Bronchial epithelial cell (primary cell): ENCODE measurements around the gene ZNF335. TPM values are rescaled to one million over a fixed set of nuclear protein-coding genes. Genes with fewer than 3 reads are reported as not detected.

Source experiments
- DNase-seq: peaks from one replicate; pipeline ENCODE4 v3.0.0-alpha.2; 2010; ENCODE audit warnings: low read depth
- FAIRE-seq: peaks from 2 replicates; lab custom pipeline; 2011; peaks lifted over from hg19 to GRCh38; lab: Jason Lieb, UNC
- H3K27me3 ChIP-seq: 2 replicates; pipeline ENCODE4 v1.5.1; 2011; ENCODE audit warnings: low read length; ENCODE audit not compliant: control insufficient read depth, insufficient read depth
- H3K36me3 ChIP-seq: 2 replicates; pipeline ENCODE4 v1.5.1; 2011; ENCODE audit warnings: low read length; ENCODE audit not compliant: control insufficient read depth, insufficient read depth
- H3K4me3 ChIP-seq: 2 replicates; pipeline ENCODE4 v1.5.1; 2011; ENCODE audit warnings: mild to moderate bottlenecking, low read depth, low read length, control low read depth
- total RNA-seq: library from RNA; depleted of rRNA; stranded (reverse); fragments of >200 nt; gene quantifications from 2 replicates; pipeline ENCODE4 v1.2.1, GENCODE V29; 2014
- TF ChIP-seq, protein P1 (sequence below): IDR thresholded peaks from 2 replicates; pipeline ENCODE4 v1.5.1; 2011; ENCODE audit warnings: mild to moderate bottlenecking, moderate library complexity, low read length, control low read depth, inconsistent platforms; ENCODE audit not compliant: insufficient read depth, severe bottlenecking

The ZNF335 gene, protein sequence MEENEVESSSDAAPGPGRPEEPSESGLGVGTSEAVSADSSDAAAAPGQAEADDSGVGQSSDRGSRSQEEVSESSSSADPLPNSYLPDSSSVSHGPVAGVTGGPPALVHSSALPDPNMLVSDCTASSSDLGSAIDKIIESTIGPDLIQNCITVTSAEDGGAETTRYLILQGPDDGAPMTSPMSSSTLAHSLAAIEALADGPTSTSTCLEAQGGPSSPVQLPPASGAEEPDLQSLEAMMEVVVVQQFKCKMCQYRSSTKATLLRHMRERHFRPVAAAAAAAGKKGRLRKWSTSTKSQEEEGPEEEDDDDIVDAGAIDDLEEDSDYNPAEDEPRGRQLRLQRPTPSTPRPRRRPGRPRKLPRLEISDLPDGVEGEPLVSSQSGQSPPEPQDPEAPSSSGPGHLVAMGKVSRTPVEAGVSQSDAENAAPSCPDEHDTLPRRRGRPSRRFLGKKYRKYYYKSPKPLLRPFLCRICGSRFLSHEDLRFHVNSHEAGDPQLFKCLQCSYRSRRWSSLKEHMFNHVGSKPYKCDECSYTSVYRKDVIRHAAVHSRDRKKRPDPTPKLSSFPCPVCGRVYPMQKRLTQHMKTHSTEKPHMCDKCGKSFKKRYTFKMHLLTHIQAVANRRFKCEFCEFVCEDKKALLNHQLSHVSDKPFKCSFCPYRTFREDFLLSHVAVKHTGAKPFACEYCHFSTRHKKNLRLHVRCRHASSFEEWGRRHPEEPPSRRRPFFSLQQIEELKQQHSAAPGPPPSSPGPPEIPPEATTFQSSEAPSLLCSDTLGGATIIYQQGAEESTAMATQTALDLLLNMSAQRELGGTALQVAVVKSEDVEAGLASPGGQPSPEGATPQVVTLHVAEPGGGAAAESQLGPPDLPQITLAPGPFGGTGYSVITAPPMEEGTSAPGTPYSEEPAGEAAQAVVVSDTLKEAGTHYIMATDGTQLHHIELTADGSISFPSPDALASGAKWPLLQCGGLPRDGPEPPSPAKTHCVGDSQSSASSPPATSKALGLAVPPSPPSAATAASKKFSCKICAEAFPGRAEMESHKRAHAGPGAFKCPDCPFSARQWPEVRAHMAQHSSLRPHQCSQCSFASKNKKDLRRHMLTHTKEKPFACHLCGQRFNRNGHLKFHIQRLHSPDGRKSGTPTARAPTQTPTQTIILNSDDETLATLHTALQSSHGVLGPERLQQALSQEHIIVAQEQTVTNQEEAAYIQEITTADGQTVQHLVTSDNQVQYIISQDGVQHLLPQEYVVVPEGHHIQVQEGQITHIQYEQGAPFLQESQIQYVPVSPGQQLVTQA (N-terminal part only)
- total RNA-seq: 10.3 and 11.8 TPM in 2 replicates

DNA sequence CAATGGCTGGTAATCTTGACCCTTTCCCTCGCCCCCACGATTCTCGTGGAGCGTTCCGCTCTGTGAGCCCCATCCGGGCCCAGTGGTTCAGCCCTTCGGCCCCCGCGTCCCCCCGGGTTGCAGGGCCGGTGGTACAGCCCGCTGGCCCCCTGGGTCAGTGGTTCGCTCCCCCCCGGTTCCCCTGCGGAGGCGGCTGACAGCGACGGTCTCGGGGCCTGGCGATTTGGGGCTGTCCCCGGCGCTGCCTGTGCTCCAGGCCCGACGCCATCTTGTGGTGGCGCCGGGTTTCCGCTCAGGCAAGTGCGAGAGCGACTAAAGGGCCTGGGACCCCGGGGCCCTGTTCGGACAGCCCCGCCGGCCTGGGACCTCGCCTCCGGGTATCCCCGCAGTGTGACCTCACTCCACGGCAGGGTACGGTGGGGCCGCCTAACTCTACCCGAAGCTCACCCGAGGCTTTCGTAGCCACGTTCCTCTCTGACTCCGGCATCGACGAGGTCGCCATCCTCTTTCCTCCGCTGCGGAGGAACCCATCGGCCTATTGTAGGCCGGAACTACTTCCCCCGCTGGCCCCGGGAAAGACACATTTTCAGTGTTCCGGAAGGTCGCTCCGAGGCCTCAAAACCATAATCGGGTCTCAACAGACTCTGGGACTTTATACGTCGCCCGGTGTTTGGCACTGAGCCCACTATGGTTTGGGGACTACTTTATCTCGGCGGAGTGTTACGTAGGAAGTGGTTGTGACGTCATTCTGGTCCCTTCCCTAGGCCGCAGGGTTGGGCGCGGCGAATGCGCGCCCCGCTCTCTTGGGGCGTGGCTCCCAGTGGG, at the start of gene ZNF335:
Gene ZNF335 (minus strand): TSS at position 529 of the 825 bp plus-strand sequence. CDS start 793 bp downstream, outside the sequence.
- peak within 1 kb of the TSS; percentile 94 for H3K4me3 ChIP-seq
- H3K27me3 ChIP-seq: no peaks in the 10 kb centered on the region
- TF ChIP-seq, protein P1, sequence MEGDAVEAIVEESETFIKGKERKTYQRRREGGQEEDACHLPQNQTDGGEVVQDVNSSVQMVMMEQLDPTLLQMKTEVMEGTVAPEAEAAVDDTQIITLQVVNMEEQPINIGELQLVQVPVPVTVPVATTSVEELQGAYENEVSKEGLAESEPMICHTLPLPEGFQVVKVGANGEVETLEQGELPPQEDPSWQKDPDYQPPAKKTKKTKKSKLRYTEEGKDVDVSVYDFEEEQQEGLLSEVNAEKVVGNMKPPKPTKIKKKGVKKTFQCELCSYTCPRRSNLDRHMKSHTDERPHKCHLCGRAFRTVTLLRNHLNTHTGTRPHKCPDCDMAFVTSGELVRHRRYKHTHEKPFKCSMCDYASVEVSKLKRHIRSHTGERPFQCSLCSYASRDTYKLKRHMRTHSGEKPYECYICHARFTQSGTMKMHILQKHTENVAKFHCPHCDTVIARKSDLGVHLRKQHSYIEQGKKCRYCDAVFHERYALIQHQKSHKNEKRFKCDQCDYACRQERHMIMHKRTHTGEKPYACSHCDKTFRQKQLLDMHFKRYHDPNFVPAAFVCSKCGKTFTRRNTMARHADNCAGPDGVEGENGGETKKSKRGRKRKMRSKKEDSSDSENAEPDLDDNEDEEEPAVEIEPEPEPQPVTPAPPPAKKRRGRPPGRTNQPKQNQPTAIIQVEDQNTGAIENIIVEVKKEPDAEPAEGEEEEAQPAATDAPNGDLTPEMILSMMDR: peak; percentile 52
- FAIRE-seq (no peak), DNase-seq (peak; percentile 85)
- peaks cover 29% of the 10 kb centered on the region for H3K36me3 ChIP-seq

DNA sequence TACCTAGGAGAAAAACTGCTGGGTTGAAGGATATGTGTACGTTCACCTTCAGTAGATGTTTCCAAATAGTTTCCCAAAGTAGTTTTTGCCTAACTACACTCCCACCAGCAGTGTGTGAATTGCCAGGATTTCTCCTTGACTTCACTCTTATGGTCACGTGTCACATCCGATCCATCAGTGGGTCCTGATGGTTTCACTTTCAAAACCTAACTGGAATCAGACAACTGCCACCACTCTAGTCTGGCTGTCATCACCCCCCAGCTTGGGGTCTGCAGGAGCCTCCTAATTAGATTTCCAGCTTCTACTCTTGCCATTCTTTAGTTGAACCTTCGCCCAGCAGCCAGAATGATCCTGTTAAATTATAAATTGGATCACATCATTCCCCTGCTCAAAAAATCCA, 48.6 kb upstream of the ZNF335 start:
- FAIRE-seq (no peak), DNase-seq (no peak)
- H3K27me3 ChIP-seq: no peaks in the 10 kb centered on the region

DNA sequence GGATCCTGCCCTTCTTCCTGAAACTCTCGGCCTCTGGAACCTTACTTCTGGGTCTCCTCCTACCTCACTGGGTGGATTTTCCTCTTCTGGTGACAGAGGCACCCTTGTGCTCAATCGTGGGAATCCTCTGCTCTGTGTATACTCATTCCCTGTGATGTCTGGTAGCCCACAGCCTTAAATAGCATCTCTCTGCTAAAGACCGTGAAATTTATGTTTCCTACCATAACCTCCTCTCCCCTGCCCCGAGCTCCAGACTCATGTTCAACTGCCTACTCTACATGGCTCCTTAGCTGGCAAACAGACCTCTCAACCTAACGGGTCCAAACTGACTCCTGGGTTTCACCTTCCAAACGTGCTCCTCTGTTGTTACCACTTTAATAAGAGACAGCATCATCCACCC, 46.6 kb upstream of the ZNF335 start:
- H3K27me3 ChIP-seq: peaks cover 4% of the 10 kb centered on the region
- TF ChIP-seq, protein P1: no peak
- H3K36me3 ChIP-seq: no peaks in the 10 kb centered on the region
- H3K4me3 ChIP-seq: no peak overlapping the region
- FAIRE-seq (no peak), DNase-seq (no peak)

More for the DNA sequence above, 48.6 kb upstream of the ZNF335 start:
- Histone ChIP-seq H3K36me3 (no peaks in the 10 kb centered on the region), H3K4me3 (no peak overlapping the region)
- TF ChIP-seq, protein P1: no peak

DNA sequence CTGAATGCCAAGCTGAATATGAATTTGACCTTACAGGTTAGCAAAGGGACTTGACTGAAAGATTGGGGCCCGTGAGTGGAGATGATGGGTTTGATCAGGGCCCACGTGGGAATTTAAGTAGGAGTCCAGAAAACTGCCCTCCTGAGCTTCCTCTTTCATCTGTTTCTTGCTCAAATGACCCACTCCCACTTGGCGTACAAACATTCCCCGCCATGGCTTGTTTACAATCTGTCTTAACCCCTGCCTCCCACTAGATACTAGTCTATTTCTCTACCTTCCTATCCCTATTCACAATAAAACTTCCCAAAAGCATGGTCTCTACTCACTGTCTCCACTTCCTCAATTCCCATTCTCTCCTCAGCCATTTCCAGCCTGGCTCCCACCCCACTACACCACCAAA, 46.1 kb upstream of the ZNF335 start:
- FAIRE-seq: no peak
- no peaks in the 10 kb centered on the region for H3K36me3 ChIP-seq
- TF ChIP-seq, protein P1: no peak
- no peak overlapping the region for H3K4me3 ChIP-seq
- peaks cover 6% of the 10 kb centered on the region for H3K27me3 ChIP-seq
- no peak for DNase-seq

DNA sequence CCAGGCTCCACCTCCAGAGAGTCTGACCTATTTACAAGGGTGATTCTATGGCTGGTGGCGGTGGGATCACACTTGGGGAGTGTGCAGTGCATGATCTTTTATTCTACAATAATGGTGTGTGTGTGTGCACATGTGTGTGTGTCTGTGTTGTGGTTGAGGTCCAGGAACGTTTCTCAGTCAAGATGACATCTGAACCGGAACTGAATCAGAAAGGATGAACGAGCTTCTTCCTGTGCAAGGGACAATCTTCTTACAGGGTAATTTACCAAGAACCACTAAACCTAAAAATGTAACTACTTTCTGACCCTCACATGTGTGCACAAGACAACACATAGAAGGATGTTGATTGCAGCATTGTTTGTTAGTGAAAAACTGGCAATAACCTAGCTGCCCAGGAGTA, 45.3 kb upstream of the ZNF335 start:
- no peaks in the 10 kb centered on the region for H3K36me3 ChIP-seq
- H3K4me3 ChIP-seq: no peak overlapping the region
- TF ChIP-seq, protein P1: no peak
- FAIRE-seq (no peak), DNase-seq (no peak)
- peaks cover 11% of the 10 kb centered on the region for H3K27me3 ChIP-seq
